ENCODE measurements around the gene INPP5J.

DNA sequence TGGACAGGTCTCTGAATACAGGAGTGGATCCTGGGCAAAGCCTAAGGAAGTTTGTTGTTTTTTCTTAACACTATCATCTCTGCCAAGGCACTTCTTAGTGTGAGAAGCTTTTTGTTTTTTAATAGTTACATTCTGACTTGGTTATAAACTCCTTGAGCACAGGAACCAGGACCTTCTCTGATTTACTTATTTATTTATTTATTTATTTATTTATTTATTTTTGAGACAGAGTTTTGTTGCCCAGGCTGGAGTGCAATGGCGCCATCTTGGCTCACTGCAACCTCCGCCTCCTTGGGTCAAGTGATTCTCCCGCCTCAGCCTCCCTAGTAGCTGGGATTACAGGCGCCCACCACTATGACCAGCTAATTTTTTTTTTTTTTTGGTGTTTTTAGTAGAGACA lies 48.2 kb downstream of the INPP5J start:
- TF ChIP-seq, protein P1, sequence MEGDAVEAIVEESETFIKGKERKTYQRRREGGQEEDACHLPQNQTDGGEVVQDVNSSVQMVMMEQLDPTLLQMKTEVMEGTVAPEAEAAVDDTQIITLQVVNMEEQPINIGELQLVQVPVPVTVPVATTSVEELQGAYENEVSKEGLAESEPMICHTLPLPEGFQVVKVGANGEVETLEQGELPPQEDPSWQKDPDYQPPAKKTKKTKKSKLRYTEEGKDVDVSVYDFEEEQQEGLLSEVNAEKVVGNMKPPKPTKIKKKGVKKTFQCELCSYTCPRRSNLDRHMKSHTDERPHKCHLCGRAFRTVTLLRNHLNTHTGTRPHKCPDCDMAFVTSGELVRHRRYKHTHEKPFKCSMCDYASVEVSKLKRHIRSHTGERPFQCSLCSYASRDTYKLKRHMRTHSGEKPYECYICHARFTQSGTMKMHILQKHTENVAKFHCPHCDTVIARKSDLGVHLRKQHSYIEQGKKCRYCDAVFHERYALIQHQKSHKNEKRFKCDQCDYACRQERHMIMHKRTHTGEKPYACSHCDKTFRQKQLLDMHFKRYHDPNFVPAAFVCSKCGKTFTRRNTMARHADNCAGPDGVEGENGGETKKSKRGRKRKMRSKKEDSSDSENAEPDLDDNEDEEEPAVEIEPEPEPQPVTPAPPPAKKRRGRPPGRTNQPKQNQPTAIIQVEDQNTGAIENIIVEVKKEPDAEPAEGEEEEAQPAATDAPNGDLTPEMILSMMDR (tag by site-specific recombination; IDR thresholded peaks at IDR 0.05) = no peak
- TF ChIP-seq, protein P2, sequence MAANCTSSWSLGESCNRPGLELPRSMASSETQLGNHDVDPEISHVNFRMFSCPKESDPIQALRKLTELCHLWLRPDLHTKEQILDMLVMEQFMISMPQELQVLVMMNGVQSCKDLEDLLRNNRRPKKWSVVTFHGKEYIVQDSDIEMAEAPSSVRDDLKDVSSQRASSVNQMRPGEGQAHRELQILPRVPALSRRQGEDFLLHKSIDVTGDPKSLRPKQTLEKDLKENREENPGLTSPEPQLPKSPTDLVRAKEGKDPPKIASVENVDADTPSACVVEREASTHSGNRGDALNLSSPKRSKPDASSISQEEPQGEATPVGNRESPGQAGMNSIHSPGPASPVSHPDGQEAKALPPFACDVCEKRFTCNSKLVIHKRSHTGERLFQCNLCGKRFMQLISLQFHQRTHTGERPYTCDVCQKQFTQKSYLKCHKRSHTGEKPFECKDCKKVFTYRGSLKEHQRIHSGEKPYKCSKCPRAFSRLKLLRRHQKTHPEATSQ (tag by site-specific recombination; IDR thresholded peaks at IDR 0.05) = no peak
- TF ChIP-seq, protein P3, sequence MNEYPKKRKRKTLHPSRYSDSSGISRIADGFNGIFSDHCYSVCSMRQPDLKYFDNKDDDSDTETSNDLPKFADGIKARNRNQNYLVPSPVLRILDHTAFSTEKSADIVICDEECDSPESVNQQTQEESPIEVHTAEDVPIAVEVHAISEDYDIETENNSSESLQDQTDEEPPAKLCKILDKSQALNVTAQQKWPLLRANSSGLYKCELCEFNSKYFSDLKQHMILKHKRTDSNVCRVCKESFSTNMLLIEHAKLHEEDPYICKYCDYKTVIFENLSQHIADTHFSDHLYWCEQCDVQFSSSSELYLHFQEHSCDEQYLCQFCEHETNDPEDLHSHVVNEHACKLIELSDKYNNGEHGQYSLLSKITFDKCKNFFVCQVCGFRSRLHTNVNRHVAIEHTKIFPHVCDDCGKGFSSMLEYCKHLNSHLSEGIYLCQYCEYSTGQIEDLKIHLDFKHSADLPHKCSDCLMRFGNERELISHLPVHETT (tag by site-specific recombination; IDR thresholded peaks at IDR 0.05) = no peak
- TF ChIP-seq ZBTB21 (tag by site-specific recombination; IDR thresholded peaks at IDR 0.05) = no peak
- TF ChIP-seq BCL11A (tag by site-specific recombination; IDR thresholded peaks at IDR 0.05; ENCODE audit: low read depth) = no peak
- TF ChIP-seq ZNF555 (tag by site-specific recombination; conservative IDR thresholded peaks at IDR 0.05) = peak; percentile 42
- TF ChIP-seq, protein P4, sequence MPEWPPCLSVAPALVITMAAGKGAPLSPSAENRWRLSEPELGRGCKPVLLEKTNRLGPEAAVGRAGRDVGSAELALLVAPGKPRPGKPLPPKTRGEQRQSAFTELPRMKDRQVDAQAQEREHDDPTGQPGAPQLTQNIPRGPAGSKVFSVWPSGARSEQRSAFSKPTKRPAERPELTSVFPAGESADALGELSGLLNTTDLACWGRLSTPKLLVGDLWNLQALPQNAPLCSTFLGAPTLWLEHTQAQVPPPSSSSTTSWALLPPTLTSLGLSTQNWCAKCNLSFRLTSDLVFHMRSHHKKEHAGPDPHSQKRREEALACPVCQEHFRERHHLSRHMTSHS (tag by site-specific recombination; IDR thresholded peaks at IDR 0.05) = no peak
- no peak for TF ChIP-seq ZNF561 (tag by site-specific recombination; IDR thresholded peaks at IDR 0.05; ENCODE audit: borderline replicate concordance)
- TF ChIP-seq, protein P5, sequence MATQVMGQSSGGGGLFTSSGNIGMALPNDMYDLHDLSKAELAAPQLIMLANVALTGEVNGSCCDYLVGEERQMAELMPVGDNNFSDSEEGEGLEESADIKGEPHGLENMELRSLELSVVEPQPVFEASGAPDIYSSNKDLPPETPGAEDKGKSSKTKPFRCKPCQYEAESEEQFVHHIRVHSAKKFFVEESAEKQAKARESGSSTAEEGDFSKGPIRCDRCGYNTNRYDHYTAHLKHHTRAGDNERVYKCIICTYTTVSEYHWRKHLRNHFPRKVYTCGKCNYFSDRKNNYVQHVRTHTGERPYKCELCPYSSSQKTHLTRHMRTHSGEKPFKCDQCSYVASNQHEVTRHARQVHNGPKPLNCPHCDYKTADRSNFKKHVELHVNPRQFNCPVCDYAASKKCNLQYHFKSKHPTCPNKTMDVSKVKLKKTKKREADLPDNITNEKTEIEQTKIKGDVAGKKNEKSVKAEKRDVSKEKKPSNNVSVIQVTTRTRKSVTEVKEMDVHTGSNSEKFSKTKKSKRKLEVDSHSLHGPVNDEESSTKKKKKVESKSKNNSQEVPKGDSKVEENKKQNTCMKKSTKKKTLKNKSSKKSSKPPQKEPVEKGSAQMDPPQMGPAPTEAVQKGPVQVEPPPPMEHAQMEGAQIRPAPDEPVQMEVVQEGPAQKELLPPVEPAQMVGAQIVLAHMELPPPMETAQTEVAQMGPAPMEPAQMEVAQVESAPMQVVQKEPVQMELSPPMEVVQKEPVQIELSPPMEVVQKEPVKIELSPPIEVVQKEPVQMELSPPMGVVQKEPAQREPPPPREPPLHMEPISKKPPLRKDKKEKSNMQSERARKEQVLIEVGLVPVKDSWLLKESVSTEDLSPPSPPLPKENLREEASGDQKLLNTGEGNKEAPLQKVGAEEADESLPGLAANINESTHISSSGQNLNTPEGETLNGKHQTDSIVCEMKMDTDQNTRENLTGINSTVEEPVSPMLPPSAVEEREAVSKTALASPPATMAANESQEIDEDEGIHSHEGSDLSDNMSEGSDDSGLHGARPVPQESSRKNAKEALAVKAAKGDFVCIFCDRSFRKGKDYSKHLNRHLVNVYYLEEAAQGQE (tag by site-specific recombination; IDR thresholded peaks at IDR 0.05) = no peak
- TF ChIP-seq ZNF560 (tag by site-specific recombination; IDR thresholded peaks at IDR 0.05; ENCODE audit: borderline replicate concordance) = no peak
- no peak for TF ChIP-seq SETDB1 (IDR thresholded peaks at IDR 0.05; ENCODE audit: insufficient read length, low read length)
- TF ChIP-seq ZNF184 (tag by site-specific recombination; IDR thresholded peaks at IDR 0.05) = no peak

Measured in HEK293 (cell line).